NCI-H146 treated with DMSO at 0.1 percent for 48 hours (cell line): Measurements from ENCODE around the gene IMP4.
A peak's percentile ranks its signal among the peaks of the same experiment; 100 is the strongest.

Experiments
- DNase-seq: peaks from one replicate; lab custom pipeline; 2025; ENCODE audit not compliant: unreplicated experiment; lab: John Stamatoyannopoulos, UW

IMP4 gene

GRCh38 chr2:130376433-130377293 lies 34.0 kb downstream of the IMP4 start:
- DNase-seq = no peak

GRCh38 chr2:130377491-130377890 lies 34.8 kb downstream of the IMP4 start:
- no peak for DNase-seq

GRCh38 chr2:130378206-130378897 lies 35.7 kb downstream of the IMP4 start:
- no peak for DNase-seq

- no peak for DNase-seq
Observed at GRCh38 chr2:130378898-130379214, 36.2 kb downstream of the IMP4 start.

- DNase-seq = no peak
Observed at GRCh38 chr2:130380096-130380934, 37.6 kb downstream of the IMP4 start.

DNA sequence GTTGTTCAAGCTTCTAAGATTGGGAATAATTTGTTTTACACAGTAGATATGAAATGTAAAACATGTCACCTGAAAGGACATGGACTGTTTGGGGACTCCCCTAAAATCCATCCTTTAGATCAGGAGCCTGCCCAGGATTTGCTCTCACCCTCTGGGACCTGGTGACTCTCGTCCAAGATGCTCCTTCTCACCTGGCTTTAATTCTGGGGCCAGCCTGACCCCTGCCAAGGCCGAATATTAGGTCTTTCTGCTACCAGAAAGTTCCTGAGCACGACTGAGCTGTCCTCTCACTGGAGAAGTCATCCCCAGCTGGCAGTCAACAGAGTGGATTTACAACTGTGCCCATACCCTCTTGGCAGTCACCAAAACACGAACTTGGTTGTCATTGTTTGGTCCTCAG lies 38.4 kb downstream of the IMP4 start:
- DNase-seq = no peak

- DNase-seq = no peak
Observed at GRCh38 chr2:130381619-130382018, 38.9 kb downstream of the IMP4 start.

DNA sequence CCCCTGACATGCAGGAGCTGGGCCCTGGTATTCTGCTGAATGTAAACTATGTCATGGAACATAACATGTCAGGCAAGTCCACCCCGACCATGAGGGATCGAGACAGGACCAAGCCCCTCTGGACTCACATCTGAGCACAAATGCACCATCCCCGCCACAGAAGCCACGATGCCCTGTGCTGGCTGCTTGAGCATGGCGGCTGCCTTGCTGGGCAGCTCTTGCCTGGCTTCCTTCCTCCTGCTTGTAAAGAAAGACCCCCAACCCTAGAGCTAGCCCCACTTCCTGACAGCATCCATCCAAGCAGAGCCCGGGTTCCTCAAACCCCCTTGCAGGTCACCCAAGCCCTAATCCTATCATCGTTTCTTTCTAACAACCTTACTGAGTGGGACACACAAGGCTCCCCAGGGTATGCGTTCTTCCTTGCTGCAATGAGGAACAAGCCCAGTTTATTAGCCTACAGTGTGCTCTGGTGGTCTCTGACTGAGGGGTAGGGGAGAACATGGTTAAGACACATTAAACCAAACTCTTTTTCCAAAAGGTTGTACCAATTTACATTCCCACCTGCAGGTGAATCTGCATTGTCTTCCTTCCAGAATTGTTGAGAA lies 39.7 kb downstream of the IMP4 start:
- DNase-seq = no peak

GRCh38 chr2:130385709-130386108 lies 43.0 kb downstream of the IMP4 start:
- DNase-seq = no peak

DNA sequence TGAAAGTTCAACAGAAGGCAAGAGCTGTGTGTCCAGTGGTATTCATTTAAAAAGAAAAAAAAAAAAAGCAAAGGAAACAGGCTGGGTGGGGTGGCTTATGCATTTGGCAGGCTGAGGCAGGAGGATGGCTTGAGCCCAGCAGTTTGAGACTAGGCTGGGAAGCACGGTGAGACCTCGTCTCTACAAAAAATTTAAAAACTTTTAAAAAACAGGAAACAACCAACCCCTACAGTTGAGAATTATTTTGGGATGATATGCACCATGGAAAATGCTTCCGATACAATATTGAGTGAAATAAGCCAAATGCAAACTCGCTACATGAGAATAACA lies 44.3 kb downstream of the IMP4 start:
- no peak for DNase-seq

GRCh38 chr2:130387804-130388203 lies 45.1 kb downstream of the IMP4 start:
- DNase-seq = no peak

GRCh38 chr2:130388221-130388907 lies 45.7 kb downstream of the IMP4 start:
- no peak for DNase-seq

- no peak for DNase-seq
Observed at GRCh38 chr2:130389358-130389757, 46.7 kb downstream of the IMP4 start.

GRCh38 chr2:130389783-130390182 lies 47.1 kb downstream of the IMP4 start:
- DNase-seq = no peak

GRCh38 chr2:130390460-130391057 lies 47.9 kb downstream of the IMP4 start:
- DNase-seq = peak; percentile 13

DNA sequence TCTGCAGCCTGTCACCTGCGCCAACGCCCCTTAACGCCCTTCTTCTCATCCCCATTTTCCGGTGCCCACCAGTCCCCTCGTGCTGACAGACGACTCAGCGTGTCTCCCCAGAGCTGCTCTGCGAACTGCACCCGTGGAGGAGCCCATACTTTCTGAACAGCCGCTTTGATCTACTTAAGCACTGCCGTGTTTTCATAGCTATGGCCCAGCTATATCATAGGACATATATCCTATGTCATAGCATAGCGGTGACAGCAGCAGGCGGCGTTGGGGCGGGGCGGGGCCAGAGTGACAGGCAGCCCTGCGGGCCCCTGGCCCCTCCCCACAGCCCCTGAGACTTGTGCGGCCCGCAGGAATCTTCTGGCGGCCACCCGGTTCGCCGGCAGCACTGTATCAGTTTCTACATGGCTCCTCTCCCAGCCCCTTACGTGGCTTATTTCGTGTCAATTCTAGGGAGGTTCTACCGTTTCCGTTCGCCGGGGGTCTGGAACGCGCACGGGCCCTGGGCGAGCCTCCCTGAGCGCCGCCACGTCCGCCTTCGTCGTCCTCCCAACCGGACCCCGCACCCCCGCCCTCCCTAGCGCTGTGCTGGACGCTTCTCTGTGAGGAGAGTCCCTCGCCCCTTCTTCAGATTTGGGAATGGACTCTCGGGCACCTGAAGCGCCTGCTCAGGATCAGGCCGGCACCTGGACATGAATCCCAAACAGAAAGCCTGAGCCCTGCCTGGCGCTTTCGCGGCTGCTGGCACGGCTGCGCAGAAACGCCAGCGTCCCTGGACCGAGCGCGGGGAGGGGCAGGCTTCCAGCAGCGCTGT lies 48.6 kb downstream of the IMP4 start:
- DNase-seq = peak; percentile 62

DNA sequence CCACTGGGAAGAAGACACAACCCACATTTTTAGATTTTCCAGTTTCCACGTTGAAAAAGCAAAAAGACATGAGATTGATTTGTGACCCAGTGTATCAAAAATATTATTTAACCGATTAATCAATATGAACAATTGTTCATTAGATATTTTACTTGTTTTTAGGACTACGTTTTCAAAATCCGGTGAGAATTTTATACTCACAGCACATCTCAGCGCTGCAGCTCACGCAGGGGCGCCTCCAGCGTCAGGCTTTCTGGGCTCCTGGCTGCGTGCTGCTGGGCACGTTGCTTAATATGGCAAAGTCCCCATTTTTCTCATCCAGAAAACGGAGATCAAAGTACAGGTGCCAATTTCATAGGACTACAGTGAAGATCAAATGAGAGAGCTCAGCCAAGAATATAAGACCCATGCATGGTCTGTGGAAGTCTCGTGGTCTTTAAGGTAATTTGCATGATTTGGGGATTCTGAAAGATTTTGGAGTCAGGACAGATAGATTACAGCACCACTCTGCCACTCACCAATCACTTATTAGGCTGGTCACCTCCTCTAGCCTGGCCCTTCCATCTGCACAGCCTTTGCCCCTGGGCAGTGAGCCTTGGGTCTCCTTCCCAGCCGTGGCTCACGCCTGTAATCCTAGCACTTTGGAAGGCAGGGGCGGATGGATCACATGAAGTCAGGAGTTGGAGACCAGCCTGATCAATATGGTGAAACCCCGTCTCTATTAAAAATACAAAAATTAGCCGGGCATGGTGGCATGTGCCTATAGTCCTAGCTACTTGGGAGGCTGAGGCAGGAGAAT lies 49.4 kb downstream of the IMP4 start:
- DNase-seq = no peak

DNA sequence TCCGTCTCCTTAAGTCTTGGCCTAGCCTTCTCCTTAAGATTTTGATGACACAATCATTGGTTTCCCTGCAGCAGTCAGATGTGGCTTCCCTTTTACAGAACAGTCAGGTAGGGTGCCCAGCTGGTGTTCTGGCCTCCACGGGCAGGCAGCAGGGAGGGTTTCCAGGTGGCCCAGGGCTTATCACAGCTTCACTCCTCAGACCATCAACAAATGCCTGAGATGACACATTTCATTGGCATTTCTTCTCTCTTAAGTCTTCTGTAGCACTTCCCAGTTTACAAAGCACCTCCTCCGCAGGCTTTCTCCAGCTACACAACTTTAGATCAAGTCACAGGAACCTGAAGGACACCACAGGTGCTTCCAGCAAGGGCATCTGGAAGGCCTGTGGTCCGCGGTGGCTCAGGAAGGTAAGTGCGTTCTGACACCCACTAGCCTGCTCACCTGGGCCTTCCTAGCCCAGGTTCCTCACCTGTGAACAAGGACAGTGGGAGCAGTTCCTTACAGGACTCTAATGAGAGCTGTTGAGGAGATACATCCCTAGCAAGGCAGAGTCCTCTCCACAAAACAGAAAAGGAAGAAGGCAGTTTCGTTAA lies 50.7 kb downstream of the IMP4 start:
- DNase-seq = no peak
